HCT116 (cell line): ENCODE measurements around the gene MAP3K10. TPM values are rescaled to one million over a fixed set of nuclear protein-coding genes. Genes with fewer than 3 reads are reported as not detected.
A peak's percentile ranks its signal among the peaks of the same experiment; 100 is the strongest.

Source experiments
- ATAC-seq: fragments of 200-7000 bp; cut with Tn5 transposase; 2 replicates; pipeline ENCODE4 v1.9.1; 2020; ENCODE audit warnings: mild to moderate bottlenecking, moderate library complexity
- BruUV-seq: library from RNA; stranded (reverse); fragments of 400-500 nt; replicated peaks from 2 replicates; lab custom pipeline; 2021; lab: Mats Ljungman, UMichigan
- CTCF ChIA-PET: fragments of 300-600 bp; sonication (Branson Sonifier 250); formaldehyde crosslinking; loops from one replicate; lab custom pipeline; 2021; ENCODE audit warnings: antibody characterized with exemption; lab: Charles Lee
- POLR2A ChIA-PET: fragments of 300-600, 350-600 bp; sonication (Branson Sonifier 250); formaldehyde crosslinking; loops from one replicate; lab custom pipeline; 2021; ENCODE audit warnings: antibody characterized with exemption; lab: Charles Lee
- RAD21 ChIA-PET, 2 experiments: fragments of 300-600 bp; sonication (Branson Sonifier 250); formaldehyde crosslinking; loops; one replicate each; lab custom pipeline; 2023; ENCODE audit warnings: low total read pairs in 2 of 2; ENCODE audit not compliant: uncharacterized antibody in 2 of 2, unreplicated experiment in 2 of 2, low non-redundant PET in 1 of 2; lab: Charles Lee
- DNase-seq: peaks from one replicate; pipeline ENCODE4 v3.0.0-alpha.2; 2010; ENCODE audit warnings: low read depth, low spot score
- H2AFZ ChIP-seq: fragments of 200-600 bp; shearing (Covaris generic), sonication (generic); 2 replicates; pipeline ENCODE4 v1.6.1; 2017; ENCODE audit warnings: low read depth, mixed run types, mixed read lengths, antibody characterized with exemption, low read length; ENCODE audit not compliant: poor library complexity, severe bottlenecking
- H3K27ac ChIP-seq: 2 replicates; pipeline ENCODE4 v1.5.1; 2012; ENCODE audit warnings: low read depth, low read length
- H3K27me3 ChIP-seq: fragments of 200-600 bp; sonication (generic); 2 replicates; pipeline ENCODE4 v1.6.1; 2016; ENCODE audit warnings: mixed run types, low read length, mixed read lengths; ENCODE audit not compliant: insufficient read depth
- H3K36me3 ChIP-seq, 2 experiments: fragments of 200-500 bp in 1 of 2; fragments of 200-600 bp in 1 of 2; sonication (Bioruptor generic) in 1 of 2; sonication (generic) in 1 of 2; 2 replicates each; pipeline versions ENCODE4 v1.5.1 to v1.6.1; 2014 to 2016; ENCODE audit warnings: low read length in 2 of 2, inconsistent platforms in 1 of 2, mixed read lengths in 1 of 2, mixed run types in 1 of 2; ENCODE audit not compliant: insufficient read depth in 2 of 2, control insufficient read depth in 1 of 2
- H3K4me1 ChIP-seq, 2 experiments: fragments of 200-600 bp in 1 of 2; sonication (generic) in 1 of 2; 2 replicates each; pipeline versions ENCODE4 v1.5.1 to v1.6.1; 2012 to 2017; ENCODE audit warnings: low read length in 2 of 2, inconsistent platforms in 1 of 2, mild to moderate bottlenecking in 1 of 2, mixed read lengths in 1 of 2, mixed run types in 1 of 2, moderate library complexity in 1 of 2; ENCODE audit not compliant: insufficient read depth in 2 of 2, control insufficient read depth in 1 of 2
- H3K4me2 ChIP-seq: fragments of 200-600 bp; sonication (generic); 2 replicates; pipeline ENCODE4 v1.6.1; 2017; ENCODE audit warnings: mixed run types, low read length, mixed read lengths
- H3K4me3 ChIP-seq, 2 experiments: fragments of 200-600 bp in 1 of 2; sonication (generic) in 1 of 2; replicated peaks in 1 of 2; 2 replicates each; pipeline ENCODE4 v1.5.1; 2011 to 2016; ENCODE audit warnings: low read length in 2 of 2, control low read depth in 1 of 2, low read depth in 1 of 2, mild to moderate bottlenecking in 1 of 2, mixed read lengths in 1 of 2, mixed run types in 1 of 2
- H3K79me2 ChIP-seq: fragments of 200-600 bp; sonication (generic); 2 replicates; pipeline ENCODE4 v1.6.1; 2017; ENCODE audit warnings: mild to moderate bottlenecking, mixed run types, low read length, moderate library complexity, mixed read lengths; ENCODE audit not compliant: insufficient read depth
- H3K9ac ChIP-seq: fragments of 200-600 bp; sonication (generic); 2 replicates; pipeline ENCODE4 v1.6.1; 2016; ENCODE audit warnings: low read length, mixed read lengths
- H3K9me2 ChIP-seq: fragments of 200-600 bp; sonication (generic), shearing (Covaris generic); 2 replicates; pipeline ENCODE4 v1.6.1; 2017; ENCODE audit warnings: mixed run types, mild to moderate bottlenecking, moderate library complexity; ENCODE audit not compliant: insufficient read depth
- H3K9me3 ChIP-seq, 2 experiments: fragments of 200-500 bp in 1 of 2; fragments of 200-600 bp in 1 of 2; sonication (Bioruptor generic) in 1 of 2; sonication (generic) in 1 of 2; 2 replicates each; pipeline ENCODE4 v1.6.1; 2014 to 2017; ENCODE audit warnings: low read length in 2 of 2, mixed read lengths in 2 of 2, inconsistent platforms in 1 of 2, low read depth in 1 of 2, mild to moderate bottlenecking in 1 of 2, mixed run types in 1 of 2, moderate library complexity in 1 of 2; ENCODE audit not compliant: control insufficient read depth in 1 of 2, insufficient read depth in 1 of 2
- H4K20me1 ChIP-seq: fragments of 200-600 bp; sonication (generic), shearing (Covaris generic); 2 replicates; pipeline ENCODE4 v1.6.1; 2017; ENCODE audit warnings: mixed run types, mild to moderate bottlenecking, moderate library complexity; ENCODE audit not compliant: insufficient read depth
- ATF3 ChIP-seq: IDR thresholded peaks from 2 replicates; pipeline ENCODE4 v1.6.1; 2012
- CBX3 ChIP-seq: IDR thresholded peaks from 2 replicates; pipeline ENCODE4 v1.6.1; 2012; ENCODE audit warnings: low read depth
- CEBPB ChIP-seq: IDR thresholded peaks from 2 replicates; pipeline ENCODE4 v1.6.1; 2012; ENCODE audit warnings: low read depth
- EGR1 ChIP-seq: IDR thresholded peaks from 2 replicates; pipeline ENCODE4 v1.6.1; 2012; ENCODE audit warnings: low read depth
- ELF1 ChIP-seq: IDR thresholded peaks from 2 replicates; pipeline ENCODE4 v1.6.1; 2012; ENCODE audit warnings: low read depth, borderline replicate concordance
- EZH2phosphoT487 ChIP-seq: fragments of 200-600 bp; IDR thresholded peaks from 2 replicates; pipeline ENCODE4 v1.6.1; 2018; ENCODE audit warnings: antibody characterized with exemption, borderline replicate concordance
- JUND ChIP-seq: IDR thresholded peaks from 2 replicates; pipeline ENCODE4 v1.6.1; 2012
- POLR2AphosphoS5 ChIP-seq: IDR thresholded peaks from 2 replicates; pipeline ENCODE4 v1.6.1; 2011; ENCODE audit warnings: mild to moderate bottlenecking, low read depth, low read length, moderate library complexity
- RAD21 ChIP-seq: IDR thresholded peaks from 2 replicates; pipeline ENCODE4 v1.6.1; 2012; ENCODE audit warnings: low read depth, mild to moderate bottlenecking
- REST ChIP-seq: IDR thresholded peaks from 2 replicates; pipeline ENCODE4 v1.6.1; 2012; ENCODE audit warnings: low read depth
- SIN3A ChIP-seq: IDR thresholded peaks from 2 replicates; pipeline ENCODE4 v1.6.1; 2012; ENCODE audit warnings: low read depth
- SP1 ChIP-seq: IDR thresholded peaks from 2 replicates; pipeline ENCODE4 v1.6.1; 2012; ENCODE audit warnings: low read depth
- SRF ChIP-seq: IDR thresholded peaks from 2 replicates; pipeline ENCODE4 v1.6.1; 2012; ENCODE audit warnings: low read depth
- TCF7L2 ChIP-seq: IDR thresholded peaks from 2 replicates; pipeline ENCODE4 v1.7.0; 2011; ENCODE audit warnings: borderline replicate concordance, inconsistent platforms; ENCODE audit not compliant: insufficient read depth, insufficient read length; ENCODE audit errors: extremely low read depth
- YY1 ChIP-seq: IDR thresholded peaks from 2 replicates; pipeline ENCODE4 v1.6.1; 2011; ENCODE audit warnings: low read length, low read depth, moderate library complexity, mild to moderate bottlenecking; ENCODE audit not compliant: insufficient replicate concordance; ENCODE audit errors: extremely low read depth
- ZFX ChIP-seq: fragments of 450-650 bp; IDR thresholded peaks from 2 replicates; pipeline ENCODE4 v1.6.1; 2017
- ZNF274 ChIP-seq: fragments of 200-500 bp; sonication (Bioruptor generic); IDR thresholded peaks from 2 replicates; pipeline ENCODE4 v1.6.1; 2014; ENCODE audit warnings: mild to moderate bottlenecking, low read depth, low read length, inconsistent platforms
- intact Hi-C: fragments of 100-400 bp; cut with micrococcal nuclease; formaldehyde crosslinking; loops from 2 replicates; pipeline ENCODE4 v1.10.0; 2022
- total RNA-seq: library from RNA; stranded (reverse); gene quantifications from one replicate; pipeline ENCODE4 v1.2.1, GENCODE V29; 2021; ENCODE audit not compliant: unreplicated experiment
- TF ChIP-seq, protein P1 (sequence below), 3 experiments: fragments of 200-600 bp in 1 of 3; sonication (generic) in 1 of 3; IDR thresholded peaks in 2 of 3; conservative IDR thresholded peaks in 1 of 3; 2 replicates each; pipeline ENCODE4 v1.5.1; 2012 to 2017; ENCODE audit warnings: low read depth in 2 of 3, low read length in 2 of 3, antibody characterized with exemption in 1 of 3, borderline replicate concordance in 1 of 3, control low read depth in 1 of 3, mild to moderate bottlenecking in 1 of 3, mixed read lengths in 1 of 3, mixed run types in 1 of 3, moderate library complexity in 1 of 3; ENCODE audit not compliant: insufficient read depth in 1 of 3

Gene MAP3K10
- total RNA-seq, 1 experiment from 2014 or later, result 17.3 TPM

DNA sequence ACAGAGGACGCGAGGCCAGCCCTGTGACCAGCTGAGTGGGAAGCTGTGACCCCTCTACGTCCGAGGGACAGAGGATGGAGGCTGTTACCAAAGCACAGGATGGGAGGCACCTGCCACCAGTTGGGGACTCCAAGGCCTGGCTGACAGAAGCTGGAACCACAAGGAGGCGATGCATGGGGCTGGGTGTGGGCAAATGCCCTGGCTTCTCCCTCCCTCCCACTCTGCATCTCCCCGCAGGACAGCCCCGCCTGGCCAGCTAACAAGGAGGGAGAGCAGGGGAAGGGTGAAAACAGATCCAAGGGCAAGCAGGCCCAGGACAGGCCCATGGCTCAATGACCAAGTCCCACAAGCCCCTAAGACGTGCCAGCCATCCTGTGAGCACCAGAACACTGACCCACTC is 65.3 kb downstream of the MAP3K10 start (continued):
- TF ChIP-seq CEBPB, result no peak
- TF ChIP-seq, protein P1, sequence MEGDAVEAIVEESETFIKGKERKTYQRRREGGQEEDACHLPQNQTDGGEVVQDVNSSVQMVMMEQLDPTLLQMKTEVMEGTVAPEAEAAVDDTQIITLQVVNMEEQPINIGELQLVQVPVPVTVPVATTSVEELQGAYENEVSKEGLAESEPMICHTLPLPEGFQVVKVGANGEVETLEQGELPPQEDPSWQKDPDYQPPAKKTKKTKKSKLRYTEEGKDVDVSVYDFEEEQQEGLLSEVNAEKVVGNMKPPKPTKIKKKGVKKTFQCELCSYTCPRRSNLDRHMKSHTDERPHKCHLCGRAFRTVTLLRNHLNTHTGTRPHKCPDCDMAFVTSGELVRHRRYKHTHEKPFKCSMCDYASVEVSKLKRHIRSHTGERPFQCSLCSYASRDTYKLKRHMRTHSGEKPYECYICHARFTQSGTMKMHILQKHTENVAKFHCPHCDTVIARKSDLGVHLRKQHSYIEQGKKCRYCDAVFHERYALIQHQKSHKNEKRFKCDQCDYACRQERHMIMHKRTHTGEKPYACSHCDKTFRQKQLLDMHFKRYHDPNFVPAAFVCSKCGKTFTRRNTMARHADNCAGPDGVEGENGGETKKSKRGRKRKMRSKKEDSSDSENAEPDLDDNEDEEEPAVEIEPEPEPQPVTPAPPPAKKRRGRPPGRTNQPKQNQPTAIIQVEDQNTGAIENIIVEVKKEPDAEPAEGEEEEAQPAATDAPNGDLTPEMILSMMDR (IDR thresholded peaks at IDR 0.05 in 2 of 3, conservative IDR thresholded peaks at IDR 0.05 in 1 of 3; ENCODE audit: borderline replicate concordance in 1 of 3, insufficient read depth in 1 of 3, low read depth in 2 of 3, low read length in 2 of 3), result no peak
- no peak for TF ChIP-seq ZFX
- TF ChIP-seq RAD21, result no peak
- TF ChIP-seq SIN3A, result no peak
- TF ChIP-seq ZNF274, result no peak
- TF ChIP-seq POLR2AphosphoS5, result no peak
- TF ChIP-seq, all 23 proteins: peak for 0

- RAD21 ChIA-PET, result no interaction called here
- H3K4me3 ChIP-seq, result no peak overlapping the region
- CTCF ChIA-PET, result no interaction called here
- peaks cover 15 to 24% of the 10 kb centered on the region in 2 experiments; a peak in 3 of 4 replicates for H3K36me3 ChIP-seq
- peaks cover 29% of the 10 kb centered on the region for H3K79me2 ChIP-seq
- ATAC-seq (peak; percentile 77), DNase-seq (no peak)
- intact Hi-C loops, result no loop called here
- peak overlapping the region; percentile 49 for H3K27ac ChIP-seq
- H3K9me3 ChIP-seq, result no peaks in the 10 kb centered on the region
- POLR2A ChIA-PET, result no interaction called here
- no TSS peak for BruUV-seq
- no peak overlapping the region for H2AFZ ChIP-seq
- no peak overlapping the region for H3K9ac ChIP-seq
- H3K4me2 ChIP-seq, result peak overlapping the region; percentile 24
- H4K20me1 ChIP-seq, result no peaks in the 10 kb centered on the region
- H3K27me3 ChIP-seq, result no peaks in the 10 kb centered on the region
- no peaks in the 10 kb centered on the region for H3K9me2 ChIP-seq
- H3K4me1 ChIP-seq, result peaks cover 13 to 24% of the 10 kb centered on the region in 2 experiments; a peak in 2 of 4 replicates
- TF ChIP-seq ELF1 (no peak), RAD21 (no peak), ATF3 (no peak), REST (no peak), CBX3 (no peak), SRF (no peak), POLR2AphosphoS5 (no peak), YY1 (no peak), CEBPB (no peak), EGR1 (no peak), TCF7L2 (no peak), EZH2phosphoT487 (no peak), SP1 (peak; percentile 26; the same call in 1 of the 2 replicates), JUND (0 out of 2 replicates have a peak, but pooled peaks have one; percentile 15)
- TF ChIP-seq, protein P1 (IDR thresholded peaks at IDR 0.05 in 2 of 3, conservative IDR thresholded peaks at IDR 0.05 in 1 of 3; ENCODE audit: borderline replicate concordance in 1 of 3, insufficient read depth in 1 of 3, low read depth in 2 of 3, low read length in 2 of 3), result no peak
Measured at GRCh38 chr19:40257096-40257517, 65.9 kb downstream of the MAP3K10 start.
